Transverse colon (tissue), 4 donors: Measurements from ENCODE around the gene ABHD5. TPM values are rescaled to one million over a fixed set of nuclear protein-coding genes. Genes with fewer than 3 reads are reported as not detected.
A peak's percentile ranks its signal among the peaks of the same experiment; 100 is the strongest.

Experiments
- DNase-seq: peaks from one replicate; pipeline ENCODE4 v3.0.0-alpha.2; 2019
- H3K27ac ChIP-seq, 4 donors: fragments of 200-600 bp; sonication (generic); 2 replicates each; pipeline ENCODE4 v1.5.1; 2016 to 2018; ENCODE audit warnings: inconsistent platforms in 4 of 4
- H3K27me3 ChIP-seq: fragments of 200-600 bp; sonication (generic); 2 replicates; pipeline ENCODE4 v1.5.1; 2017; ENCODE audit warnings: inconsistent platforms
- H3K36me3 ChIP-seq, 4 donors: fragments of 200-600 bp; sonication (generic); 2 replicates each; pipeline ENCODE4 v1.5.1; 2017 to 2019; ENCODE audit warnings: inconsistent platforms in 4 of 4
- H3K4me1 ChIP-seq, 4 donors: fragments of 200-600 bp; sonication (generic); 2 replicates each; pipeline ENCODE4 v1.5.1; 2017 to 2020; ENCODE audit warnings: inconsistent platforms in 4 of 4
- H3K4me3 ChIP-seq, 4 donors: fragments of 200-600 bp; sonication (generic); 1 replicate in 1 of 4; 2 replicates in 3 of 4; pipeline versions ENCODE4 v1.5.1 to v1.6.1; 2017 to 2019; ENCODE audit warnings: inconsistent platforms in 4 of 4
- H3K9me3 ChIP-seq, 2 donors: fragments of 200-600 bp; sonication (generic); 2 replicates each; pipeline ENCODE4 v1.5.1; 2017 to 2019; ENCODE audit warnings: inconsistent platforms in 2 of 2
- EP300 ChIP-seq: sonication (generic); formaldehyde crosslinking; IDR thresholded peaks from one replicate; pipeline ENCODE4 v1.6.1; 2017; ENCODE audit warnings: antibody characterized with exemption, low read depth
- POLR2A ChIP-seq: fragments of 450-650 bp; IDR thresholded peaks from one replicate; pipeline ENCODE4 v1.6.1; 2016; ENCODE audit warnings: antibody characterized with exemption, mild to moderate bottlenecking, moderate library complexity
- POLR2AphosphoS5 ChIP-seq, 3 donors: sonication (generic); formaldehyde crosslinking; IDR thresholded peaks; one replicate each; pipeline ENCODE4 v1.6.1; 2016; ENCODE audit warnings: antibody characterized with exemption in 3 of 3
- WGBS, 2 donors: methylation state at CpG; one replicate each; pipeline ENCODE4 v1.1.5; 2018; ENCODE audit warnings: low coverage in 1 of 2; 5-methylcytosine and 5-hydroxymethylcytosine counted together
- in situ Hi-C, 4 donors: fragments of 200-750 bp; cut with MboI; loops; one replicate each; pipeline versions ENCODE4 v1.15.0 to v1.15.1; 2017; ENCODE audit warnings: low sequenced_read_pairs in 3 of 4, low pct_ligation_motif_present in 1 of 4, low pct_unique_long_range_greater_than_20kb in 1 of 4
- intact Hi-C: fragments of 100-400 bp; cut with DNase I; formaldehyde crosslinking; loops from one replicate; pipeline ENCODE4 v1.15.1; 2023; ENCODE audit warnings: low total_unique reads
- total RNA-seq, 4 donors: library from RNA; depleted of rRNA; stranded (reverse); fragments of >200 nt; gene quantifications; one replicate each; pipeline ENCODE4 v1.1.0, GENCODE V29; 2016
- TF ChIP-seq, protein P1 (sequence below), 5 experiments: fragments of 200-600 bp in 3 of 5; fragments of 450-650 bp in 2 of 5; sonication (generic) in 3 of 5; IDR thresholded peaks; 1 replicate in 2 of 5; 2 replicates in 3 of 5; pipeline ENCODE4 v1.5.1; 2016 to 2017; ENCODE audit warnings: antibody characterized with exemption in 5 of 5, inconsistent platforms in 3 of 5, mild to moderate bottlenecking in 2 of 5, moderate library complexity in 1 of 5

ABHD5 gene
- total RNA-seq, 4 donors from 2014 or later: 36.2 to 304 (median 48.0) TPM

DNA sequence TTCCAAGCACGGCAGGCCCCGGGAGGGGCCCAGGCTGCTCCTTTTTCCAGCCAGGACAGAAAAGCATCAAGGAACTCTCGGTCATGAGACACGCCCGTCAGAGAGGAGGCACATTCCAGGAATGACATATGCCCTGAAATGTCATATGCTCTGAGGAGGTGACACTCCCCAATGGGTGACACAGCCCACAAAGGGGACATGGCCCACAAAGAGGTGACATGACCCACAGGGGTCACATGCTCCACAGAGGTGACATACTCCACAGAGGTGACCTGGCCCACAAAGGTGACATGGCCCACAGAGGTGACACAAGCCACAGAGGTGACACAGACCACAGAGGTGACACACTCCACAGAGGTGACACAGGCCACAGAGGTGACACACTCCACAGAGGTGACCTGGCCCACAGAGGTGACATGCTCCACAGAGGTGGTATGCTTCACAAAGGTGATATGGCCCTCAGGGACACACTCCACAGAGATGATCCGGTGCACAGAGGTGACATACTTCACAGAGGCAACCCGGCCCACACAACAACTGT, 79.2 kb downstream of the ABHD5 start:
- in situ Hi-C loops: no loop called here
- 92% methylated on average over 2 of the region's 7 CpGs; no CpG with 5 or more reads in 1 of the 2 donors for WGBS, 2 donors
- intact Hi-C loops: no loop called here
- peak overlapping the region in 1 of 4 donors; percentile 24 for H3K4me3 ChIP-seq
- H3K36me3 ChIP-seq: no peaks in the 10 kb centered on the region
- TF ChIP-seq POLR2A (no peak), EP300 (no peak), POLR2AphosphoS5 (IDR thresholded peaks at IDR 0.05) (no peak)
- TF ChIP-seq, protein P1, sequence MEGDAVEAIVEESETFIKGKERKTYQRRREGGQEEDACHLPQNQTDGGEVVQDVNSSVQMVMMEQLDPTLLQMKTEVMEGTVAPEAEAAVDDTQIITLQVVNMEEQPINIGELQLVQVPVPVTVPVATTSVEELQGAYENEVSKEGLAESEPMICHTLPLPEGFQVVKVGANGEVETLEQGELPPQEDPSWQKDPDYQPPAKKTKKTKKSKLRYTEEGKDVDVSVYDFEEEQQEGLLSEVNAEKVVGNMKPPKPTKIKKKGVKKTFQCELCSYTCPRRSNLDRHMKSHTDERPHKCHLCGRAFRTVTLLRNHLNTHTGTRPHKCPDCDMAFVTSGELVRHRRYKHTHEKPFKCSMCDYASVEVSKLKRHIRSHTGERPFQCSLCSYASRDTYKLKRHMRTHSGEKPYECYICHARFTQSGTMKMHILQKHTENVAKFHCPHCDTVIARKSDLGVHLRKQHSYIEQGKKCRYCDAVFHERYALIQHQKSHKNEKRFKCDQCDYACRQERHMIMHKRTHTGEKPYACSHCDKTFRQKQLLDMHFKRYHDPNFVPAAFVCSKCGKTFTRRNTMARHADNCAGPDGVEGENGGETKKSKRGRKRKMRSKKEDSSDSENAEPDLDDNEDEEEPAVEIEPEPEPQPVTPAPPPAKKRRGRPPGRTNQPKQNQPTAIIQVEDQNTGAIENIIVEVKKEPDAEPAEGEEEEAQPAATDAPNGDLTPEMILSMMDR (IDR thresholded peaks at IDR 0.05): no peak
- H3K4me1 ChIP-seq: peaks cover 0 to 27% (median 17%) of the 10 kb centered on the region in 4 donors
- no peaks in the 10 kb centered on the region for H3K27me3 ChIP-seq
- H3K9me3 ChIP-seq: no peaks in the 10 kb centered on the region
- DNase-seq: no peak
- H3K27ac ChIP-seq: peak overlapping the region; percentile 57 to 72 (median 68)

DNA sequence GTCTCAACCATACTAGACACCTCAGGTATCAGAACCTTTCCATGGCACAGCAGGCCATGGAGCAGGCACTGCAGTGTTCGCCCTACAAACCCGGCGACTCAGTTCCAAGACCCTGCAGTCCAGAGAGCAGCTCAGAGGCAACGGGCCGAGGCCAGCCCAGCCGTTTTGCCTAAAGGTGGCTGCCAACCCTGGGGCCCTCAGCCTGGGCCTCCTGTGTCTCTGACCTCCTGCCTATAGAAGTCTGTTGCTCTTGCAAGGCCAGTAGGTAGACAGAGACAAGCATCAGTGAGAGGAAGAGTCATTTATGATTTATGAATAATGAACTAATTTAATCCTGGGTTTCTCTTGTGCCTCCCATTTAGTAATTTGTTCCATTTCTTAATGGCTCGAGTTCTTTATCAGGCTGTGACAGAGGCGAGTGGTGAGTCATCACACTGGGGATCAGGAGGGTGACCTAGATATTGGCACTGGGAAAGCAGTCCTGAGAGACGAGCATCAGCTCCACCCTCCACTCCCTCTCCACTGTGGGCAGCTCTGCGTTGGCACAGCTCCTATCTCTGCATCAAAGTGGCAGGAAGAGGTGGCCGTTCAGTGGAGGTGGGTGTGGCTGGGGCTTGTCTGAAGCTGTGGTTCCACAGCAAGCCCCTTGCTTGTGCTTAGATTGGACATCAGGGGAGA, 79.8 kb downstream of the ABHD5 start:
- H3K4me3 ChIP-seq: no peak overlapping the region
- TF ChIP-seq POLR2AphosphoS5 (IDR thresholded peaks at IDR 0.05): no peak
- TF ChIP-seq POLR2A: no peak
- TF ChIP-seq, protein P1 (IDR thresholded peaks at IDR 0.05): no peak
- no peak for TF ChIP-seq EP300
- peak overlapping the region; percentile 57 to 72 (median 68) for H3K27ac ChIP-seq
- intact Hi-C loops: no loop called here
- H3K9me3 ChIP-seq: no peaks in the 10 kb centered on the region
- WGBS, 2 donors: 0 to 53% methylated on average over 3 to 11 of the region's 11 CpGs
- peaks cover 0 to 27% (median 17%) of the 10 kb centered on the region in 4 donors for H3K4me1 ChIP-seq
- in situ Hi-C loops: no loop called here
- DNase-seq: peak; percentile 69
- H3K36me3 ChIP-seq: no peaks in the 10 kb centered on the region
- no peaks in the 10 kb centered on the region for H3K27me3 ChIP-seq

DNA sequence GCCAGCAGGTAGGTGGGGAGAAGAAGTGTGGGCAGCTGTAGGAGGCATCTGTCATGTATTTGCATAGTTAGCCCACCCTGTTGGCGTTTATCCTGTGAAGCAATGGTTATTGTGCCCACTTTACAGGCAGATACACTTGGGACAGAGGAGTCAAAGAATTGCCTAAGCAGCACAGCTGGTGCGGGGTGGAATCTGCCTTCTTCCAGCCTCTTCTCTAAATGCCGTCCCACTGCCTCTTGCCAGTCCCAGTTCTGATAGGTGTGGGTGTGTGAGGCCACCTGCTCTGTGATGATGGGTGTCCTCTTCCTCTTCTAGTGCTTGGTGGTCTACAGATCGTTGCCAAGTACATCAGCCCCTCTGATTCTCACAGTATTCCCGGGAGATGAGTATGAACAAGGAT, 80.9 kb downstream of the ABHD5 start:
- TF ChIP-seq, protein P1 (IDR thresholded peaks at IDR 0.05): no peak
- TF ChIP-seq POLR2A (no peak), POLR2AphosphoS5 (IDR thresholded peaks at IDR 0.05) (no peak), EP300 (no peak)
- H3K9me3 ChIP-seq: no peaks in the 10 kb centered on the region
- DNase-seq: no peak
- no peaks in the 10 kb centered on the region for H3K27me3 ChIP-seq
- intact Hi-C loops (no loop called here), in situ Hi-C loops (no loop called here)
- no peaks in the 10 kb centered on the region for H3K36me3 ChIP-seq
- no peak overlapping the region for H3K27ac ChIP-seq
- 60 to 68% methylated on average over 2 to 5 of the region's 5 CpGs for WGBS, 2 donors
- no peak overlapping the region for H3K4me3 ChIP-seq
- H3K4me1 ChIP-seq: peaks cover 0 to 27% (median 17%) of the 10 kb centered on the region in 4 donors

DNA sequence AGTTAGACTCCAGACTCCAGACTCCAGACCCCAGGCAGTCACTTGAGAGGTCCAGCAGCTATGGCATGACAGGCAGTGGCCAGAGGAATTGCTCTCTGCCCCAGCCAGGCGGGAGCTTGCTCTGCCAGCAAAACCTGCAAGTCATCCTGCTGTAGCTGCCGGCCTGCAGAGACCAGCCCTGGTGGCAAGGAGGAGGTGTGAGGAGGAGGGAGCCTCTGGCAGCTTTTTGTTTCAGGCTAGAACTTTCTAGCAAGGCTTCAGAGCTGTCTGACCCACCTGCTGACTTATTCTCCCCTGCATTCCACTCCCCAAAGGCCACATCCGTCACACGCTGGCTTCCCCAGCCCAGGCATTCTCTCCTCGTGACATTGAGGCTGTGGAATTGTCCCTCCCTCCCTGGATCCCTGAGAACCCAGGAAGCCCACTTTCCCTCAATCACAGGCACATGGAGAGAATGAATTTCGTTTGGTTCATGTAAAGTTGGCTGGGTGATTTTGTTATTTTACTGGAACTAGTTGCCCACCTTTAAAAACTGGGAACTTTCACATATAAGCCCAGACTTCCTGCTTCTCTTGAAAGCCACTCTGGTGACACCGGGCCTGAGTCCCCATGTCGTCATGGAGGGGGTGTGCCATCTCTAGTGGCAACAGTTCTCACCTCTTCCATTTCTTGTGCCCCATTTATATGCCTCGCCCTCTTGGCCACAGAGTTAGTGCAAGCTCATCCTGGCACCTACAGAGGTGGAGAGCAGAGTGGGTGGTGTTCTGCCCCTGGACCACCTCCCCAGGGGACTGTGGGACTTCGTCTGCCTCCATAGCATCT, 82.7 kb downstream of the ABHD5 start:
- Histone ChIP-seq H3K4me1 (peaks cover 0 to 24% (median 17%) of the 10 kb centered on the region in 4 donors), H3K9me3 (no peaks in the 10 kb centered on the region), H3K4me3 (no peak overlapping the region), H3K36me3 (no peaks in the 10 kb centered on the region), H3K27ac (no peak overlapping the region), H3K27me3 (no peaks in the 10 kb centered on the region)
- in situ Hi-C loops (no loop called here), intact Hi-C loops (no loop called here)
- 48 to 60% methylated on average over 3 to 10 of the region's 10 CpGs for WGBS, 2 donors
- DNase-seq: peak; percentile 11
- TF ChIP-seq POLR2A: no peak
- TF ChIP-seq EP300: no peak
- TF ChIP-seq, protein P1 (IDR thresholded peaks at IDR 0.05): no peak
- TF ChIP-seq POLR2AphosphoS5 (IDR thresholded peaks at IDR 0.05): no peak
